Measurements from ENCODE around the gene BSND.

GRCh38 chr1:55061000-55061705 lies 62.4 kb downstream of the BSND start:
- TF ChIP-seq, protein P1, sequence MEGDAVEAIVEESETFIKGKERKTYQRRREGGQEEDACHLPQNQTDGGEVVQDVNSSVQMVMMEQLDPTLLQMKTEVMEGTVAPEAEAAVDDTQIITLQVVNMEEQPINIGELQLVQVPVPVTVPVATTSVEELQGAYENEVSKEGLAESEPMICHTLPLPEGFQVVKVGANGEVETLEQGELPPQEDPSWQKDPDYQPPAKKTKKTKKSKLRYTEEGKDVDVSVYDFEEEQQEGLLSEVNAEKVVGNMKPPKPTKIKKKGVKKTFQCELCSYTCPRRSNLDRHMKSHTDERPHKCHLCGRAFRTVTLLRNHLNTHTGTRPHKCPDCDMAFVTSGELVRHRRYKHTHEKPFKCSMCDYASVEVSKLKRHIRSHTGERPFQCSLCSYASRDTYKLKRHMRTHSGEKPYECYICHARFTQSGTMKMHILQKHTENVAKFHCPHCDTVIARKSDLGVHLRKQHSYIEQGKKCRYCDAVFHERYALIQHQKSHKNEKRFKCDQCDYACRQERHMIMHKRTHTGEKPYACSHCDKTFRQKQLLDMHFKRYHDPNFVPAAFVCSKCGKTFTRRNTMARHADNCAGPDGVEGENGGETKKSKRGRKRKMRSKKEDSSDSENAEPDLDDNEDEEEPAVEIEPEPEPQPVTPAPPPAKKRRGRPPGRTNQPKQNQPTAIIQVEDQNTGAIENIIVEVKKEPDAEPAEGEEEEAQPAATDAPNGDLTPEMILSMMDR (IDR thresholded peaks at IDR 0.05; ENCODE audit: low read length), result no peak
- no peak for TF ChIP-seq EZH2 (optimal IDR thresholded peaks at IDR 0.05; ENCODE audit: low read depth, low read length)
